ENCODE data around the gene TAS2R46.
"Not testable (repeated sequence)": the region's sequence is repeated elsewhere in the genome, so short reads cannot be mapped to it uniquely, and the experiment has no call there.

Gene TAS2R46

DNA sequence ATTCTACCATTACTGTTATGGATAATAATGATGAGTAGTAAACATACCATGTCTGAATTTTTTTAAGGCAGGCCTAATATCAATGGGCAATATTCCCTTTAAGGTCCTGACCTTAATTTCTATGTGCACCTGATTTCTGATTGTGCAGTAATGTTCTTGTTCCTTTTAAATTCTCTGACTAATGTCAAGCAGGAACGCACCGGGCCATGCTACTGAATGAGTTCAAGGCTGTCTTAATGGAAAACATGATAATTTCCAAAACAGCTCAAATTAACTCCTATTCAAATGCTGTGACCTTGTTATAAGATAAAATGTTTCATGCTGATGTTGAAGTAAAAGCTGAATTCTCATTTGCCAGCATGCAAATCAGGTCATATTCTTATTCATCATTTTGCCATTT is 6.8 kb downstream of the TAS2R46 start:
- H3K4me3 ChIP-seq (ENCODE audit: low read depth, low read length), result no peak overlapping the region
- TF ChIP-seq, protein P1, sequence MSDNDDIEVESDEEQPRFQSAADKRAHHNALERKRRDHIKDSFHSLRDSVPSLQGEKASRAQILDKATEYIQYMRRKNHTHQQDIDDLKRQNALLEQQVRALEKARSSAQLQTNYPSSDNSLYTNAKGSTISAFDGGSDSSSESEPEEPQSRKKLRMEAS (IDR thresholded peaks at IDR 0.05; ENCODE audit: low read depth, low read length), result no peak
- TF ChIP-seq POLR2A (IDR thresholded peaks at IDR 0.05; ENCODE audit: extremely low read depth, insufficient read length), result no peak
- no peak for DNase-seq (ENCODE audit: low read depth)

DNA sequence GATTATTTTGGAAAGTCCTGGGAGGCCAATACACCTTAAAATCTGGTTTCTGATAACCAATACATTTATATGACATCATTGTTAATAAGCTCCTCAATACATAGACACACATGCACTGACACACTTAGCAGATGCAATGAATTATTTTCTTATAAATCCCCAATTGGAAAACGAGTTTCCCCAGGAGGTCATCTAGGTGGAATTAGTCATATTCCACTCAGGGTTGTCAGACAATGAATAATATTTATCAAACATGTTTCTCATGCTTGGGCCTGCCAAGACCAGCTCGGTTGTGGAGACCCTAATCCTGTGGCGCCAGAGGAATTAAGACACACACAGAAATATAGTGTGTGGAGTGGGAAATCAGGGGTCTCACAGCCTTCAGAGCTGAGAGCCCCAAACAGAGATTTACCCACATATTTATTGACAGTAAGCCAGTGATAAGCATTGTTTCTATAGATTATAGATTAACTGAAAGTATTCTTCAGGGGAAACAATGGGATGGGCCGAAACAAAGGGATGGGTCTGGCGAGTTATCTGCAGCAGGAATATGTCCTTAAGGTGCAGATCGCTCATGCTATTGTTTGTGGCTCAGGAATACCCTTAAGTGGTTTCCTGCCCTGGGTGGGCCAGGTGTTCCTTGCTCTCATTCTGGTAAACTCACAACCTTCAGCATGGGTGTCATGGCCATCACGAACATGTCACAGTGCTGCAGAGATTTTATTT is 12.1 kb downstream of the TAS2R46 start:
- not testable (repeated sequence) for H3K4me3 ChIP-seq (ENCODE audit: low read depth, low read length); DNase-seq (ENCODE audit: low read depth)

DNA sequence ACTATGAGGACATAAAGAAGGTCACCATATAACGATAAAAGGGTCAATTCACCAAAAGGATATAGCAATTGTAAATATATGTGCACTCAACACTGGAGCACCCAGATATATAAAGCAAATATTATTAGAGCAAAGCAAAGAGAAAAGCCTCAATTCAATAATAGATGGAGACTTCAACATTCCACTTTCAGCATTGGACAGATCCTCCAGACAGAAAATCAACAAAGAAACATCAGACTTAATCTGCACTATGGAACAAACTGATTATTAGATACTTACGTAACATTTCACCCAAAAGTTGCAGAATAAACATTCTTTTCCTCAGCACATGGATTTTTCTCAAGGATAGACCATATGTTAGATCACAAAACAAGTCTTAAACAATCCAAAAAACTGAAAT is 20.7 kb downstream of the TAS2R46 start:
- not testable (repeated sequence) for DNase-seq (ENCODE audit: low read depth); H3K4me3 ChIP-seq (ENCODE audit: low read depth, low read length)

DNA sequence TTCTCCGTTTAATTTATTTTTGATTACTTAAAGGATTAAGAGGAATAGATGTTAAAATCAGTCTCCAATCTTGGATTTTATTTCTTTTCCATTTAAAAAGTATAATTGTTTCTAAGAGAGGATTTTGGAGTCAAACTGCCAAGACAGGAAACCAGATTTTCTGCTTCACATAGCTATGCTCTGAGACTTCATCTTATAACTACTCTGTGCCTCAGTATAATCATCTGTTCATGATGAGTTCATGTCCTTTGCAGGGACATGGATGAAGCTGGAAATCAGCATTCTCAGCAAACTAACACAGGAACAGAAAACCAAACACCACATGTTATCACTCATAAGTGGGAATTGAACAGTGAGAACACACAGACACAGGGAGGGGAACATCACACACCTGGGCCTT is 21.9 kb downstream of the TAS2R46 start:
- no peak overlapping the region for H3K4me3 ChIP-seq (ENCODE audit: low read depth, low read length)
- no peak for DNase-seq (ENCODE audit: low read depth)
- TF ChIP-seq POLR2A (IDR thresholded peaks at IDR 0.05; ENCODE audit: extremely low read depth, insufficient read length) (no peak), MYC (IDR thresholded peaks at IDR 0.05; ENCODE audit: low read depth, low read length) (no peak)
- TF ChIP-seq, protein P2, sequence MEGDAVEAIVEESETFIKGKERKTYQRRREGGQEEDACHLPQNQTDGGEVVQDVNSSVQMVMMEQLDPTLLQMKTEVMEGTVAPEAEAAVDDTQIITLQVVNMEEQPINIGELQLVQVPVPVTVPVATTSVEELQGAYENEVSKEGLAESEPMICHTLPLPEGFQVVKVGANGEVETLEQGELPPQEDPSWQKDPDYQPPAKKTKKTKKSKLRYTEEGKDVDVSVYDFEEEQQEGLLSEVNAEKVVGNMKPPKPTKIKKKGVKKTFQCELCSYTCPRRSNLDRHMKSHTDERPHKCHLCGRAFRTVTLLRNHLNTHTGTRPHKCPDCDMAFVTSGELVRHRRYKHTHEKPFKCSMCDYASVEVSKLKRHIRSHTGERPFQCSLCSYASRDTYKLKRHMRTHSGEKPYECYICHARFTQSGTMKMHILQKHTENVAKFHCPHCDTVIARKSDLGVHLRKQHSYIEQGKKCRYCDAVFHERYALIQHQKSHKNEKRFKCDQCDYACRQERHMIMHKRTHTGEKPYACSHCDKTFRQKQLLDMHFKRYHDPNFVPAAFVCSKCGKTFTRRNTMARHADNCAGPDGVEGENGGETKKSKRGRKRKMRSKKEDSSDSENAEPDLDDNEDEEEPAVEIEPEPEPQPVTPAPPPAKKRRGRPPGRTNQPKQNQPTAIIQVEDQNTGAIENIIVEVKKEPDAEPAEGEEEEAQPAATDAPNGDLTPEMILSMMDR (IDR thresholded peaks at IDR 0.05; ENCODE audit: low read depth, low read length), result no peak
- TF ChIP-seq, protein P1 (IDR thresholded peaks at IDR 0.05; ENCODE audit: low read depth, low read length), result no peak

DNA sequence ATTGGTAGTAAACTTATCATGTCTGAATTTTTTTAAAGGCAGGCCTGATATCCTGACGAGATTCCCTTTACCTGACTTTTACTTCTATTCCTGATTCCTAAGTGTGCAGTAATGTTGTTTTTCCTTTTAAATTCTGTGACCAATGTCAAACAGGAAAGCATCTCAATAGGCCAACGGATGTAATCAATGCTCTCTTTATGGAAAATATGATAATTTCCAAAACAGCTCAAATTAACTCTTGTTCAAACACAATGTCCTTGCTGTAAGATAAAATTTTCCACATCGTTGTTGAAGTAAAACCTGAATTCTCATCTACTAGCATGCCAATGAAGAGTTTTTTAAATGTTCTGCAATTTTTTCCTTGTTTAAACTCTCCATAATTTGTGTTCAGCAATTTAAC is 22.9 kb downstream of the TAS2R46 start:
- DNase-seq (ENCODE audit: low read depth), result no peak
- H3K4me3 ChIP-seq (ENCODE audit: low read depth, low read length), result no peak overlapping the region
- TF ChIP-seq POLR2A (IDR thresholded peaks at IDR 0.05; ENCODE audit: extremely low read depth, insufficient read length), result no peak
- TF ChIP-seq MYC (IDR thresholded peaks at IDR 0.05; ENCODE audit: low read depth, low read length), result no peak
- TF ChIP-seq, protein P1 (IDR thresholded peaks at IDR 0.05; ENCODE audit: low read depth, low read length), result no peak
- TF ChIP-seq, protein P2 (IDR thresholded peaks at IDR 0.05; ENCODE audit: low read depth, low read length), result no peak

DNA sequence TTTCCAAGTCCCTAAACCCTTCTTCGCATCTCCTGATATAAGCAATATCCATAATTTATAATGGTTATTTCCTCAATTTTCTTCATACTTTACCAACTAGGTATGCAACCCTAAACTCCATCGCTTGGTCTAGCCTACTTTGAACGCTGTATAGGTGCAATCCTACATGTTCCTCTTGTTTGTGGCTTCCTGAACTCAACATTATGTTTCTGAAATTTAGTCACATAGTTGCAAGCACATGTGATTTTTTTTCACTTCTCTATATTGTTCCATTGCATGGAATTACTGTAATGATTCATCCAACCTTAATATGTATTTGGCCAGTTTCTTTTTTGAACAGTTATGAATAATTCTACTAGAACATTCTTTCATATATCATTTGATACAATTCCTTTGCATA is 28.1 kb downstream of the TAS2R46 start:
- not testable (repeated sequence) for DNase-seq (ENCODE audit: low read depth); H3K4me3 ChIP-seq (ENCODE audit: low read depth, low read length)

DNA sequence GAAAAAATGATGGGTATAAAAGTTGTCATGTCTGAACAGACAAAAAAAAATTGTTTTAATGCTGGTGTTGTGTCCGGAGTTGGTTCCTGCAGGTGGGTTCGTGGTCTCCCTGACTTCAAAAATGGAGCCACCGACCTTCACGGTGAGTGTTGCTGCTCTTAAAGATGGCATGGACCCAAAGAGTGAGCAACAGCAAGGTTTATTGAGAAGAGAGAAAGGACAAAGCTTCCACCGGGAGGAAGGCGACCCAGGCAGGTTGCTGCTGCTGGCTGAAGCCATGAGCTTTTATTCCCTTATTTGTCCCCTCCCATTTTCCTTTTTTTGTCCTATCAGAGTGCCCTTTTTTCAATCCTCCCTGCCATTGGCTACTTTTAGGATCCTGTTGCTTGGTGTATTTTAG is 30.8 kb downstream of the TAS2R46 start, which contains the start of gene TAS2R31:
Gene TAS2R31, minus strand, starts transcription at position 101 of the 400 bp plus-strand sequence. Its CDS starts 72 bp downstream, at position 29.
- no peak within 1 kb of the TSS for H3K4me3 ChIP-seq (ENCODE audit: low read depth, low read length)
- TF ChIP-seq MYC (IDR thresholded peaks at IDR 0.05; ENCODE audit: low read depth, low read length), result no peak
- TF ChIP-seq POLR2A (IDR thresholded peaks at IDR 0.05; ENCODE audit: extremely low read depth, insufficient read length), result no peak
- TF ChIP-seq, protein P1 (IDR thresholded peaks at IDR 0.05; ENCODE audit: low read depth, low read length), result no peak
- no peak for DNase-seq (ENCODE audit: low read depth)

DNA sequence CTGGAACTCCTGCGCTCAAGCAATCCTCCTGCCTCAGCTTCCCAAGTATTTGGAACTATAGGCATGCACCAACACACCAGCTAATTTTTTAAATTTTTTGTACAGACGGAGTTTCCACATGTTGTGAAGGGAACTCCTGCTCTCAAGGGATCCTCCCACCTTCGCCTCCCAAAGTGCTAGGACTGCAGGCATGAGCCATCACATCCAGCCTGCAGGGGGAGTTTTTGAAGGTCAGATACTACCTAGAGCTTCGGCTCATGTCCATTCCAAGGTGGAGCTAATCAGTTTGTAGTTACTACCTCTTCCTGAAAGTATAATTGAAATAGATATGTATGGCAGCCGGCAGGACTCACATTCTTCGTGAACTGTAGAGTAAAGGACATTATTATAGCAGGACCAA is 36.0 kb downstream of the TAS2R46 start:
- no peak for DNase-seq (ENCODE audit: low read depth)
- TF ChIP-seq, protein P2 (IDR thresholded peaks at IDR 0.05; ENCODE audit: low read depth, low read length), result no peak
- TF ChIP-seq POLR2A (IDR thresholded peaks at IDR 0.05; ENCODE audit: extremely low read depth, insufficient read length) (no peak), MYC (IDR thresholded peaks at IDR 0.05; ENCODE audit: low read depth, low read length) (no peak)
- TF ChIP-seq, protein P1 (IDR thresholded peaks at IDR 0.05; ENCODE audit: low read depth, low read length), result no peak

More for the DNA sequence above, 36.0 kb downstream of the TAS2R46 start:
- H3K4me3 ChIP-seq (ENCODE audit: low read depth, low read length), result no peak overlapping the region

All from NB4 (cell line).